ENCODE data around the gene TRMT61A.

The TRMT61A gene

DNA sequence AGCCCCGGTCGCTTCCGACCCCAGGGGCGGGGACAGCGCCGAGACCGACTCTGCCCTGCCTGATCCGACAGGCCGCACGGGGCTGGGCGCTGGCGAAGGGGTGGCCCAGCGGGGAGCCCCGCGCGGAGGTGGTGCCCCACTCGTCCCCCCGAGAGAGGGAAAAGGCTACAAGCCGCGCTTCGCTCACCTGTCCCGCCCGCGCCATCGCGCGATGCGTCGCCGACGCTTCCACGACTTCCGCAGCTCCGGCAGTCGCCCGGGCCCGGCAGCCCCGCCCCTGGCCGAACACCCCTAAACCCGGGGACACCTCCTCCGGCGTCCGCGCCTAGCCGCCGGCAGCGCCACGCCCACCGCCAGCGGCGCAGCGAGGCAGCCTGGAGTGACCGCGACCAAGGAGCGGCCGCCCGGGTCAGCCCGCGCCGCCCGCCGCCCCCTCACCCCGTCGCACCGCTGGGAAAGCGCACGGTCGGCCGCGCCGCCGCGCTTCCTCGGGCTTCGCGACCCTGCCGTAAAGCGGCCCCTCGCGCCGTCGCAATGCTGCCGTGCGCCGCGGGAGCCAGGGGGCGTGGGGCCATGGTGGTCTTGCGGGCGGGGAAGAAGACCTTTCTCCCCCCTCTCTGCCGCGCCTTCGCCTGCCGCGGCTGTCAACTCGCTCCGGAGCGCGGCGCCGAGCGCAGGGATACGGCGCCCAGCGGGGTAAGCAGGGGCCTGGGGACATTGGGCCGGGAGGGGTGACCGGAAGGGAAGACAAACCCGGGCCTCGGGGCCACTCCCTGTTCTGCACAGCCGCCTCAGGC is 33.6 kb downstream of the TRMT61A start, which contains the start of the genes BAG5 and COA8:
TSS of gene BAG5 (minus strand) at position 229 of the 797 bp plus-strand sequence. CDS start 1,493 bp downstream, outside the sequence.
TSS of gene COA8 (plus strand) at position 532 of the 797 bp plus-strand sequence. CDS start at position 574, 42 bp downstream.
- Histone ChIP-seq H3K4me1 (peaks cover 0 to 79% (median 51%) of the 10 kb centered on the region in 4 donors), H3K4me3 (peak within 1 kb of the TSS; percentile 94 to 96), H3K9me3 (no peaks in the 10 kb centered on the region), H3K27me3 (no peaks in the 10 kb centered on the region), H3K27ac (peak within 1 kb of the TSS; percentile 92 to 94), H3K36me3 (peaks cover 16 to 25% (median 16%) of the 10 kb centered on the region in 3 donors)
- TF ChIP-seq, protein P1, sequence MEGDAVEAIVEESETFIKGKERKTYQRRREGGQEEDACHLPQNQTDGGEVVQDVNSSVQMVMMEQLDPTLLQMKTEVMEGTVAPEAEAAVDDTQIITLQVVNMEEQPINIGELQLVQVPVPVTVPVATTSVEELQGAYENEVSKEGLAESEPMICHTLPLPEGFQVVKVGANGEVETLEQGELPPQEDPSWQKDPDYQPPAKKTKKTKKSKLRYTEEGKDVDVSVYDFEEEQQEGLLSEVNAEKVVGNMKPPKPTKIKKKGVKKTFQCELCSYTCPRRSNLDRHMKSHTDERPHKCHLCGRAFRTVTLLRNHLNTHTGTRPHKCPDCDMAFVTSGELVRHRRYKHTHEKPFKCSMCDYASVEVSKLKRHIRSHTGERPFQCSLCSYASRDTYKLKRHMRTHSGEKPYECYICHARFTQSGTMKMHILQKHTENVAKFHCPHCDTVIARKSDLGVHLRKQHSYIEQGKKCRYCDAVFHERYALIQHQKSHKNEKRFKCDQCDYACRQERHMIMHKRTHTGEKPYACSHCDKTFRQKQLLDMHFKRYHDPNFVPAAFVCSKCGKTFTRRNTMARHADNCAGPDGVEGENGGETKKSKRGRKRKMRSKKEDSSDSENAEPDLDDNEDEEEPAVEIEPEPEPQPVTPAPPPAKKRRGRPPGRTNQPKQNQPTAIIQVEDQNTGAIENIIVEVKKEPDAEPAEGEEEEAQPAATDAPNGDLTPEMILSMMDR (IDR thresholded peaks at IDR 0.05) = no peak
- DNase-seq = peak; percentile 76 to 91
- intact Hi-C loops (cut with DNase I; ENCODE audit: low total_unique reads) = loop anchor here (5.0 kb wide), 2 partner anchors 65 to 360 kb away; partner anchors contain the start of gene KLC1

DNA sequence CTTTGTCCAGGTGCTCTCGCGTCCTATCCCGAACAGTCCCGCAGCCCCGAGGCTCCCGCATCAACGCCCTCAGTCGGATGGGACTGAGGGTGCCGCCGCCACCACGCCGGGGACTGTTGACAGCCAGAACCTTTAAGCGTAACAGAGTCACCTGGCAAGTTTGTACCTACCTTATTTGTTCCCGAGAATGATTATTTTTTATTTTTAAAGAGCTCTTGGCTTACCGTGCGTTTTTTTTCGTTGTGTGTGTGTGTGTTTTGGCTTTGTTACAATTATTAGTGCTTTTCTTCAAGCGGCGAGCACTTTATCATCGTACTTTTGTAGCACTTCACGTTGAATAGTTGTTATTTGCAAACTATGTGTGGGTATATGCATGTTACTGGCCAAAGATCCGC is 34.2 kb downstream of the TRMT61A start:
- H3K9me3 ChIP-seq = no peaks in the 10 kb centered on the region
- peak overlapping the region; percentile 94 to 96 for H3K4me3 ChIP-seq
- TF ChIP-seq, protein P1 (IDR thresholded peaks at IDR 0.05) = no peak
- H3K4me1 ChIP-seq = peaks cover 0 to 73% (median 48%) of the 10 kb centered on the region in 4 donors
- no peaks in the 10 kb centered on the region for H3K27me3 ChIP-seq
- H3K27ac ChIP-seq = peak overlapping the region; percentile 92 to 94
- DNase-seq = no peak
- H3K36me3 ChIP-seq = peaks cover 13 to 23% (median 16%) of the 10 kb centered on the region in 3 donors
- intact Hi-C loops (cut with DNase I; ENCODE audit: low total_unique reads) = loop anchor here (5.0 kb wide), 2 partner anchors 64 to 359 kb away; partner anchors contain the start of gene KLC1

DNA sequence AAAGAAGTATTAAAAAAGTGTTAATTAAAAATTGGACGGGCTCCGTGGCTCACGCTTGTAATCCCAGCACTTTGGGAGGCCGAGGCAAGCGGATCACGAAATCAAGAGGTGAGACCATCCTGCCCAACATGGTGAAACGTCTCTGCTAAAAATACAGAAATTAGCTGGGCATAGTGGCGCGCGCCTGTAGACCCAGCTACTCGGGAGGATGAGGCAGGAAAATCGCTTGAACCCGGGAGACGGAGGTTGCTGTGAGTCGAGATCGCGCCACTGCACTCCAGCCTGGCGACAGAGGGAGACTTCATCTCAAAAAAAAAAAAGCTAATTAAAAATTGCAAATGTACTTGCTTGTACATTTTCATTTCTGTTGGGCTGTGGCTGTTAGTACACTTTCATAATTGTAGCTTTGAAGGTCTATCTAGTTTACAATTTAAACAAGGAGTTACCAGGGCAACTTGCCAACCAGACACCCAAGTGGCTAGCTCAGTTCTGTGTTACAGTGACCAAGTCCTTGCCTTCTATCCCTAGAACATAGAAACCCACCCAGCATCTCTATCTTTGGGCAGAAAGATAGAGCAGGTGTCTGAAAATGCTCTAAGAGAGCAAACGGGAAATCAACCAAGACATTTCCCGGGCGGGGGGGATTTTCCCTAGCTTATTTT is 35.0 kb downstream of the TRMT61A start:
- H3K9me3 ChIP-seq = no peaks in the 10 kb centered on the region
- intact Hi-C loops (cut with DNase I; ENCODE audit: low total_unique reads) = loop anchor here (5.0 kb wide), 2 partner anchors 63 to 358 kb away; partner anchors contain the start of gene KLC1
- no peak for DNase-seq
- peak overlapping the region; percentile 94 to 96 for H3K4me3 ChIP-seq
- TF ChIP-seq, protein P1 (IDR thresholded peaks at IDR 0.05) = no peak
- peaks cover 9 to 16% (median 15%) of the 10 kb centered on the region in 3 donors for H3K36me3 ChIP-seq
- H3K27me3 ChIP-seq = no peaks in the 10 kb centered on the region
- peak overlapping the region in 1 of 2 donors; percentile 94 for H3K27ac ChIP-seq
- H3K4me1 ChIP-seq = peaks cover 0 to 66% (median 46%) of the 10 kb centered on the region in 4 donors

DNA sequence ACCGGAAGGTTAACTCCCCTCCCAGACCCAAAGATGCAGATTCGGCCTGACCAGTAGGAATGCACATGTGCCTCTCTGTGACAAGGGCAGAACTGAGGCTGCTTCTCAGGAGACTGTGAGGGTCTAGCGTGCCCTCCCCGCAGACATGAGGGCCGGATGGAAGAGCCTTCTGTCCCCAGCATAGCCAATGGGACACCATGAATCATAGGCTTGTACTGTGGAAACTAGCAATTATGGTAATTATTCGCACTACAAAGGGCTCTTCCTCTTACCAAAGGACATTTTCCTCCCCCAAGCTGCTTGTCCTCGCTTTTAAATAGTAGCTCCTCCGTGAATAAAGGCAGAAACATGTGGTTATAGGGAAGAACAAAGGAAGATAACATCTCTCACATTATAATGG is 40.0 kb downstream of the TRMT61A start:
- no peak for DNase-seq
- peaks cover 0 to 34% (median 16%) of the 10 kb centered on the region in 4 donors for H3K4me1 ChIP-seq
- TF ChIP-seq, protein P1 (IDR thresholded peaks at IDR 0.05) = no peak
- no peak overlapping the region for H3K4me3 ChIP-seq
- peaks cover 0 to 15% (median 9%) of the 10 kb centered on the region in 3 donors for H3K36me3 ChIP-seq
- intact Hi-C loops (cut with DNase I; ENCODE audit: low total_unique reads) = no loop called here
- H3K9me3 ChIP-seq = no peaks in the 10 kb centered on the region
- no peaks in the 10 kb centered on the region for H3K27me3 ChIP-seq
- H3K27ac ChIP-seq = no peak overlapping the region

DNA sequence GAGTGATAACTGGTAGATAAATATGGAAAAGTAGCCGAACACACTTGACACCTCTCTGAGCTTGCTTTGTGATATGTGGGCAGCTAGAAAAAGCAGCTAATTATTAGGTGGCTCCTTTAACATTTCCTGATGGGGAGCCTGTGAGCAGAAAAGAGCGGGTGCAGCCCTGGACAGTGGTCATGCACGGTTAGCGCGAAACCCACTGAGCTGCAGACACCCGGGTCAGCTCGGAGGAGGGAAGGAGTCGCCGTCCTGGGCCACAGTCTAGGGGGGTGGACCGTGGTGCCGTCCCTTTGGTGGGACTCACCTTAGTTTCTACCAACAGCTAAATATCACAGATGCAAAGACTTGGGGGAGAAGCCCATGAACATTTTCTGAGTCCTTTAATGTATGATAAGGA is 40.4 kb downstream of the TRMT61A start:
- Histone ChIP-seq H3K27me3 (no peaks in the 10 kb centered on the region), H3K27ac (no peak overlapping the region), H3K4me1 (peaks cover 0 to 30% (median 12%) of the 10 kb centered on the region in 4 donors), H3K36me3 (peaks cover 0 to 19% (median 13%) of the 10 kb centered on the region in 3 donors), H3K4me3 (no peak overlapping the region), H3K9me3 (no peaks in the 10 kb centered on the region)
- TF ChIP-seq, protein P1 (IDR thresholded peaks at IDR 0.05) = no peak
- no peak for DNase-seq
- intact Hi-C loops (cut with DNase I; ENCODE audit: low total_unique reads) = no loop called here

Data from tibial artery (tissue), 4 donors.